Neural progenitor cell (in vitro differentiated cells): ENCODE results near the gene ZBTB24. TPM values are rescaled to one million over a fixed set of nuclear protein-coding genes. Genes with fewer than 3 reads are reported as not detected.

Experiments
- DNase-seq: peaks from one replicate; pipeline ENCODE4 v3.0.0-alpha.2; 2016; ENCODE audit warnings: low spot score
- H2AFZ ChIP-seq: fragments of 200-600 bp; sonication (generic); replicated peaks from 2 replicates; pipeline ENCODE4 v1.6.1; 2016; ENCODE audit warnings: antibody characterized with exemption
- H3F3A ChIP-seq: fragments of 200-600 bp; sonication (generic); 2 replicates; pipeline ENCODE4 v1.6.1; 2016; ENCODE audit warnings: antibody characterized with exemption, low read depth
- H3K27ac ChIP-seq: fragments of 200-600 bp; sonication (generic); 2 replicates; pipeline ENCODE4 v1.5.1; 2016; ENCODE audit warnings: mild to moderate bottlenecking
- H3K27me3 ChIP-seq: fragments of 200-600 bp; sonication (generic); 2 replicates; pipeline ENCODE4 v1.6.1; 2016; ENCODE audit warnings: mild to moderate bottlenecking, moderate library complexity
- H3K36me3 ChIP-seq: fragments of 200-600 bp; sonication (generic); 2 replicates; pipeline ENCODE4 v1.5.1; 2016
- H3K4me1 ChIP-seq: fragments of 200-600 bp; sonication (generic); 2 replicates; pipeline ENCODE4 v1.6.1; 2016; ENCODE audit warnings: mixed run types
- H3K4me2 ChIP-seq: fragments of 200-600 bp; sonication (generic); 2 replicates; pipeline ENCODE4 v1.6.1; 2016
- H3K4me3 ChIP-seq: fragments of 200-600 bp; sonication (generic); 2 replicates; pipeline ENCODE4 v1.5.1; 2016
- H3K79me2 ChIP-seq: fragments of 200-600 bp; sonication (generic); 2 replicates; pipeline ENCODE4 v1.6.1; 2016; ENCODE audit warnings: low read depth
- H3K9ac ChIP-seq: fragments of 200-600 bp; sonication (generic); 2 replicates; pipeline ENCODE4 v1.6.1; 2016
- H3K9me3 ChIP-seq: fragments of 200-600 bp; sonication (generic); 2 replicates; pipeline ENCODE4 v1.5.1; 2016; ENCODE audit warnings: low read depth
- H4K20me1 ChIP-seq: fragments of 200-600 bp; sonication (generic); 2 replicates; pipeline ENCODE4 v1.6.1; 2016; ENCODE audit warnings: low read depth
- H3K27ac Mint-ChIP-seq: 3 replicates; pipeline ENCODE4 v1.8.0; 2021; ENCODE audit warnings: mixed read lengths
- H3K27me3 Mint-ChIP-seq: 2 replicates; pipeline ENCODE4 v1.8.0; 2022; ENCODE audit warnings: low read depth, mild to moderate bottlenecking, inconsistent platforms, moderate library complexity, mixed read lengths; ENCODE audit not compliant: insufficient read depth
- H3K36me3 Mint-ChIP-seq: 3 replicates; pipeline ENCODE4 v1.8.0; 2021; ENCODE audit warnings: mixed read lengths
- H3K4me1 Mint-ChIP-seq: 3 replicates; pipeline ENCODE4 v1.8.0; 2021; ENCODE audit warnings: mixed read lengths
- H3K4me3 Mint-ChIP-seq: 3 replicates; pipeline ENCODE4 v1.8.0; 2021; ENCODE audit warnings: mild to moderate bottlenecking, moderate library complexity, mixed read lengths
- H3K9me3 Mint-ChIP-seq: 3 replicates; pipeline ENCODE4 v1.8.0; 2020; ENCODE audit warnings: mixed read lengths
- EZH2 ChIP-seq: fragments of 200-600 bp; sonication (generic); IDR thresholded peaks from 2 replicates; pipeline ENCODE4 v1.6.1; 2017; ENCODE audit warnings: antibody characterized with exemption, mild to moderate bottlenecking, moderate library complexity
- EZH2phosphoT487 ChIP-seq: fragments of 200-600 bp; sonication (generic); IDR thresholded peaks from 2 replicates; pipeline ENCODE4 v1.6.1; 2017; ENCODE audit warnings: antibody characterized with exemption
- total RNA-seq: library from RNA; depleted of rRNA; stranded (reverse); fragments of >200 nt; gene quantifications from 2 replicates; pipeline ENCODE4 v1.2.3, GENCODE V29; 2015; ENCODE audit warnings: low replicate concordance
- TF ChIP-seq, protein P1 (sequence below): fragments of 200-600 bp; sonication (generic); IDR thresholded peaks from 2 replicates; pipeline ENCODE4 v1.5.1; 2017; ENCODE audit warnings: antibody characterized with exemption, mild to moderate bottlenecking

ZBTB24 gene
- total RNA-seq, 1 donor from 2014 or later, result 17.3 TPM

DNA sequence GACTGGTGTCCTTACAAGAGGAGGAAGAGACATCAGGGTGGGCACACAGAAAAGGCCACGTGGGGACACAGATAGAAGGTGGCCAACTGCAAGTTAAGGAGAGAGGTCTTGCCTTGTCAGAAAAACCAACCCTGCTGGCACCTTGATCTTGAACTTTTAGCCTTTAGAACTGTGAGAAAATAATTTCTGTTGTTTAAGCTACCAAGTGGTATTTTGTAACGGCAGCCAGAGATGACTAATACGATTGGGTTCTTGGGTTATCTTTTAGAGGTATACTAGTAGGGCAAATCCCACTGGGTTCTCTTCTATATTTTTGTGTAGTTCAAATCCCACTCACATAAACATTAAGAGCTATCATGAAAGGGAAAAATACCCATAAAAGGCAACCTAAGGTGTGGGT lies 31.9 kb upstream of the ZBTB24 start:
- Histone ChIP-seq H3K4me3 (no peak overlapping the region), H3K79me2 (no peaks in the 10 kb centered on the region)

DNA sequence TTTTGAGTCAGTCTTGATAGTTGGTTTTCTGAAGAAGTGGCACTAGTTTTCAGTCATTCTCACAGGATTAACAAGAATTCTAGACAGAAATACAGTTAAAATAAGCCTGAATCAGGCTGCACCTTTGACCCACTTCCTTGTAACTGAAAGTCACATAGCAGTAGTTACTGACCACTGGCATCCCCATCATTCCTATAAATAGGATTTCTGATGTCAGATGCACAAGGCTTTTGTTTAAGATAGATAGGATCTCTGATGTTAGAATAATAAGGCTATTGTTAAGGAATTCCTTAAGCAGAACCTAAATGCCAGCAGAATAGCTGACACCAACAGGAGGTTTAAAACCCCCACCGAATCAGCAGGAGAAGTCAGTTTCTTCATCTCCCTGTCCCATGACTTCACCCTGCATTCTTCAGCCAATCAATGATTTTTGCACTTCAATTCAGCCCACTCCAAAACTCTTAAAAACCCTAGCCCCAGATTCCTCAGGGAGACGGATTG lies 30.6 kb upstream of the ZBTB24 start:
- DNase-seq, result peak; percentile 43

More for the DNA sequence above, 31.9 kb upstream of the ZBTB24 start:
- H3K36me3 ChIP-seq, result no peaks in the 10 kb centered on the region
- Mint-ChIP-seq H3K27ac (no peak overlapping the region), H3K4me3 (no peak overlapping the region), H3K27me3 (no peaks in the 10 kb centered on the region), H3K9me3 (peaks cover 10% of the 10 kb centered on the region), H3K4me1 (peaks cover 11% of the 10 kb centered on the region), H3K36me3 (no peaks in the 10 kb centered on the region)
- H3K27ac ChIP-seq, result no peak overlapping the region
- H2AFZ ChIP-seq, result no peak overlapping the region
- H4K20me1 ChIP-seq, result no peaks in the 10 kb centered on the region
- peaks cover 34% of the 10 kb centered on the region for H3F3A ChIP-seq
- peaks cover 29% of the 10 kb centered on the region for H3K4me1 ChIP-seq
- TF ChIP-seq EZH2phosphoT487 (no peak), EZH2 (no peak)
- TF ChIP-seq, protein P1, sequence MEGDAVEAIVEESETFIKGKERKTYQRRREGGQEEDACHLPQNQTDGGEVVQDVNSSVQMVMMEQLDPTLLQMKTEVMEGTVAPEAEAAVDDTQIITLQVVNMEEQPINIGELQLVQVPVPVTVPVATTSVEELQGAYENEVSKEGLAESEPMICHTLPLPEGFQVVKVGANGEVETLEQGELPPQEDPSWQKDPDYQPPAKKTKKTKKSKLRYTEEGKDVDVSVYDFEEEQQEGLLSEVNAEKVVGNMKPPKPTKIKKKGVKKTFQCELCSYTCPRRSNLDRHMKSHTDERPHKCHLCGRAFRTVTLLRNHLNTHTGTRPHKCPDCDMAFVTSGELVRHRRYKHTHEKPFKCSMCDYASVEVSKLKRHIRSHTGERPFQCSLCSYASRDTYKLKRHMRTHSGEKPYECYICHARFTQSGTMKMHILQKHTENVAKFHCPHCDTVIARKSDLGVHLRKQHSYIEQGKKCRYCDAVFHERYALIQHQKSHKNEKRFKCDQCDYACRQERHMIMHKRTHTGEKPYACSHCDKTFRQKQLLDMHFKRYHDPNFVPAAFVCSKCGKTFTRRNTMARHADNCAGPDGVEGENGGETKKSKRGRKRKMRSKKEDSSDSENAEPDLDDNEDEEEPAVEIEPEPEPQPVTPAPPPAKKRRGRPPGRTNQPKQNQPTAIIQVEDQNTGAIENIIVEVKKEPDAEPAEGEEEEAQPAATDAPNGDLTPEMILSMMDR, result no peak
- no peak overlapping the region for H3K4me2 ChIP-seq
- H3K27me3 ChIP-seq, result no peaks in the 10 kb centered on the region
- H3K9ac ChIP-seq, result no peak overlapping the region
- DNase-seq, result no peak
- no peaks in the 10 kb centered on the region for H3K9me3 ChIP-seq

DNA sequence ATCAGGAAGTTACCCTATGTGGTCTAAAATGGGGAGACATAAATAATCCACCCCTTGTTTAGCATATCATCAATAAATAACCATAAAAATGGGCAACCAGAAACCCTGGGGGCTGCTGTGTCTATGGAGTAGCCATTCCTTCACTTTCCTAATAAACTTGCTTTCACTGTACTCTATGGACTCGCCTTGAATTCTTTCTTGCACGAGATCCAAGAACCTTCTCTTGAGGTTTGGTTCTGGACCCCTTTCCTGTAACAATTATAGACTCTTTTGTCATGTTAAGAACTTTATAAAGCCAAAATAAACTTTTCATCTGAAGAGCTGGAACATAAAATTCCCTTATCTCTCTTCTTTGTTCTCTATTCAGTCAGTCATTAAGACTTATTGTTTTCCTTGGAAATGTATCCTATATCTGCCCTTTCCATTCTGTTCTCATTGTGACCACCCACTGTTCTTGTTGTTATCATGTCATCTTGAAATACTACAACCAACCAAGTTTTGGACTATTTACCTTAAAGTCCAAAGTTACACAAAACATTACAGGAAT lies 29.3 kb upstream of the ZBTB24 start:
- H4K20me1 ChIP-seq, result no peaks in the 10 kb centered on the region
- H3K36me3 Mint-ChIP-seq, result no peaks in the 10 kb centered on the region
- TF ChIP-seq, protein P1, result no peak
- no peak for TF ChIP-seq EZH2
- TF ChIP-seq EZH2phosphoT487, result no peak
- no peaks in the 10 kb centered on the region for H3K79me2 ChIP-seq
- H3K27ac Mint-ChIP-seq, result no peak overlapping the region
- H3K4me1 ChIP-seq, result peaks cover 32% of the 10 kb centered on the region
- H3K4me2 ChIP-seq, result no peak overlapping the region
- H3K4me1 Mint-ChIP-seq, result peaks cover 29% of the 10 kb centered on the region
- H3K4me3 Mint-ChIP-seq, result no peak overlapping the region
- peaks cover 48% of the 10 kb centered on the region for H3F3A ChIP-seq
- no peak overlapping the region for H3K27ac ChIP-seq
- DNase-seq, result no peak
- H3K27me3 ChIP-seq, result no peaks in the 10 kb centered on the region
- H3K36me3 ChIP-seq, result no peaks in the 10 kb centered on the region
- no peaks in the 10 kb centered on the region for H3K27me3 Mint-ChIP-seq
- no peaks in the 10 kb centered on the region for H3K9me3 ChIP-seq
- no peak overlapping the region for H3K4me3 ChIP-seq
- peaks cover 14% of the 10 kb centered on the region for H3K9me3 Mint-ChIP-seq
- H2AFZ ChIP-seq, result no peak overlapping the region
- H3K9ac ChIP-seq, result no peak overlapping the region

More for the DNA sequence above, 30.6 kb upstream of the ZBTB24 start:
- TF ChIP-seq EZH2 (no peak), EZH2phosphoT487 (no peak)
- TF ChIP-seq, protein P1, result no peak
- Histone ChIP-seq H3K4me3 (peak overlapping the region; percentile 9), H3K36me3 (no peaks in the 10 kb centered on the region), H3K9me3 (no peaks in the 10 kb centered on the region), H4K20me1 (no peaks in the 10 kb centered on the region), H3K79me2 (no peaks in the 10 kb centered on the region), H3K27ac (peak overlapping the region; percentile 77), H3K9ac (no peak overlapping the region), H3K27me3 (no peaks in the 10 kb centered on the region), H3K4me2 (peak overlapping the region; percentile 47), H3F3A (peaks cover 44% of the 10 kb centered on the region), H3K4me1 (peaks cover 31% of the 10 kb centered on the region), H2AFZ (peak overlapping the region; percentile 59)
- Mint-ChIP-seq H3K9me3 (peaks cover 14% of the 10 kb centered on the region), H3K4me1 (peaks cover 16% of the 10 kb centered on the region), H3K27me3 (no peaks in the 10 kb centered on the region), H3K27ac (peak overlapping the region; percentile 52), H3K36me3 (no peaks in the 10 kb centered on the region), H3K4me3 (no peak overlapping the region)
